Spinal cord (tissue), 10 donors: ENCODE data around the gene ADGRF4. TPM values are rescaled to one million over a fixed set of nuclear protein-coding genes. Genes with fewer than 3 reads are reported as not detected.

Experiments used
- DNase-seq, 6 donors: peaks; one replicate each; pipeline versions ENCODE4 v3.0.0 to v3.0.0-alpha.2; 2013 to 2015; ENCODE audit warnings: low spot score in 6 of 6, low read depth in 4 of 6
- H3K27ac ChIP-seq: one replicate; pipeline ENCODE4 v1.5.1; 2013; ENCODE audit warnings: low read depth, low read length, control low read depth
- H3K27me3 ChIP-seq: one replicate; pipeline ENCODE4 v1.6.1; 2013; ENCODE audit warnings: low read length; ENCODE audit not compliant: control insufficient read depth, insufficient read depth
- H3K36me3 ChIP-seq: one replicate; pipeline ENCODE4 v1.6.1; 2013; ENCODE audit warnings: low read length; ENCODE audit not compliant: control insufficient read depth, insufficient read depth
- H3K4me1 ChIP-seq: one replicate; pipeline ENCODE4 v1.6.1; 2013; ENCODE audit warnings: low read length; ENCODE audit not compliant: control insufficient read depth, insufficient read depth
- H3K4me3 ChIP-seq: one replicate; pipeline ENCODE4 v1.5.1; 2013; ENCODE audit warnings: low read depth, low read length, control low read depth
- H3K9me3 ChIP-seq: one replicate; pipeline ENCODE4 v1.6.1; 2013; ENCODE audit warnings: low read length; ENCODE audit not compliant: control insufficient read depth, insufficient read depth
- WGBS: methylation state at CpG from one replicate; pipeline ENCODE4 v1.1.5; 2013; ENCODE audit warnings: missing lambda C conversion rate; ENCODE audit not compliant: insufficient coverage; 5-methylcytosine and 5-hydroxymethylcytosine counted together
- polyA plus RNA-seq, 2 donors: library from polyadenylated mRNA; unstranded; fragments of 120-200 nt; gene quantifications; one replicate each; pipeline ENCODE4 v1.2.1, GENCODE V29; 2013; ENCODE audit not compliant: insufficient read length in 2 of 2
- total RNA-seq, 2 donors: library from RNA; depleted of rRNA in 1 of 2; stranded (reverse); fragments of 120-200 nt in 1 of 2; fragments of >200 nt in 1 of 2; gene quantifications; one replicate each; pipeline versions ENCODE4 v1.2.3 to v1.2.4, GENCODE V29; 2013 to 2014
- donor health status: healthy.

The ADGRF4 gene
- total and polyA plus RNA-seq, 4 donors: not detected

- Histone ChIP-seq H3K9me3 (no peaks in the 10 kb centered on the region), H3K36me3 (no peaks in the 10 kb centered on the region), H3K4me3 (no peak overlapping the region), H3K27ac (no peak overlapping the region), H3K4me1 (no peaks in the 10 kb centered on the region), H3K27me3 (no peaks in the 10 kb centered on the region)
- DNase-seq: peak in 1 of 6 donors; percentile 69
- WGBS: 17% methylated on average over 2 of the region's 6 CpGs
Observed at GRCh38 chr6:47669684-47670513, 28.5 kb upstream of the ADGRF4 start.

GRCh38 chr6:47670851-47671250, 27.5 kb upstream of the ADGRF4 start:
- H3K9me3 ChIP-seq: no peaks in the 10 kb centered on the region
- H3K27ac ChIP-seq: no peak overlapping the region
- DNase-seq: no peak
- H3K4me1 ChIP-seq: no peaks in the 10 kb centered on the region
- no peak overlapping the region for H3K4me3 ChIP-seq
- WGBS: no CpG with 5 or more reads among the region's 3 CpGs
- H3K27me3 ChIP-seq: no peaks in the 10 kb centered on the region
- H3K36me3 ChIP-seq: no peaks in the 10 kb centered on the region

- Histone ChIP-seq H3K36me3 (no peaks in the 10 kb centered on the region), H3K9me3 (no peaks in the 10 kb centered on the region), H3K27ac (no peak overlapping the region), H3K4me3 (no peak overlapping the region), H3K27me3 (no peaks in the 10 kb centered on the region), H3K4me1 (no peaks in the 10 kb centered on the region)
- WGBS: no CpG with 5 or more reads among the region's 1 CpG
- no peak for DNase-seq
Observed at GRCh38 chr6:47671777-47672176, 26.6 kb upstream of the ADGRF4 start.

GRCh38 chr6:47672816-47673215, 25.6 kb upstream of the ADGRF4 start:
- Histone ChIP-seq H3K4me3 (no peak overlapping the region), H3K27ac (no peak overlapping the region), H3K27me3 (no peaks in the 10 kb centered on the region), H3K4me1 (no peaks in the 10 kb centered on the region), H3K36me3 (no peaks in the 10 kb centered on the region), H3K9me3 (no peaks in the 10 kb centered on the region)
- WGBS: 75% methylated on average over 1 of the region's 1 CpG
- DNase-seq: no peak

DNA sequence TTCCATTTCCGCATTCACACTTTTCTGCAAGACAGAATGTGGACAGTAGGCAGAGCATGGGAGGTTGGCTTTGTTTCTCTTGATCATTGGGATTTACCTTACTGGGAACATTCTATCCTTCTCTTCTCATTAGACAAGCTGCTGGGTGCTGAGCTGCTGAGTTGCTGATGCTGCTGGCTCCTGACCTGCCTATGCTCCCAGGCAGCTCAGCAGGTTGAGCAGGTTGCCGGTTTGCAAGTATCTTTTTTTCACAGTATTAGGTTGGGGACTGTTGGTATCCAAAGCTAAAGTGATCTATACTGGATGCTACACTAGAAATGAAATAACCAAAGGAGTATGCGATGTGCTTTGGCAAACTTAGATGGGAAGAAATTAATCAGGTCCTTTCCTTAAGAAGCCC, 23.7 kb upstream of the ADGRF4 start:
- Histone ChIP-seq H3K27me3 (no peaks in the 10 kb centered on the region), H3K4me1 (no peaks in the 10 kb centered on the region), H3K4me3 (no peak overlapping the region), H3K9me3 (no peaks in the 10 kb centered on the region), H3K27ac (no peak overlapping the region), H3K36me3 (no peaks in the 10 kb centered on the region)
- no peak for DNase-seq
- 100% methylated on average over 1 of the region's 3 CpGs for WGBS

DNA sequence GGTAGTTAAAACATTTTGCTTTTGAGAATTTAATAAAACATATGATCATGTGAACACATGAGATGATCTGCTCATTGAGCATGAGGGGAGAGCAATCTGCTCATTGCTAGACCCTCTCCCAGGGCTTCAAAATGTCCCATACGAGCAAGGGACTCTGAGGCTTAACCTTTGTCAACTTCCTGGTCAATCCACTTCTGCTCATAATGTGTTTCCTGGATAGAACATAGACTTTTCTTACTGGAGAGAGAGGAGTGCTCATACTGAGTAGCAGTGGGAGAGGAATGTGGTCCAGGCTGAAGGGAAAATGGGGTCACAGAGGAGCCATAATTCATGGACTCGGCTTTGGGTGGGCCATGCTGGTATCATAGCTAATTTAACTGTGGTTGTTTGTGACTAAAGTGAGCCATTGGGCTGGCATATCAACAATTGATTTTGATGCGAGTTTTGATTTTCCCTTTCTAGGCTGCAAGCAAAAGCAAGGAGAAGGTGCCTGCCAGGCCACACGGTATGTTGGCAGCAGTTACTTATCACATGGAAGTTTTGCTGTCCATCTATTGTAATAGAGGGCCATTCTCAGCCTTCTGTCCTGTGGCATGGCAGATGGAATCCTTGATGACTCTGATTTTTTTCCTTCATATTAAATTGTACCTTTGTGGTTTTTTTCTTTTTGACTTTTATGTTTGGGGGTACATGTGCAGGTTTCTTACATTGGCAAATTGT, 20.8 kb upstream of the ADGRF4 start:
- no peak for DNase-seq
- H3K4me1 ChIP-seq: no peaks in the 10 kb centered on the region
- no peaks in the 10 kb centered on the region for H3K9me3 ChIP-seq
- no peaks in the 10 kb centered on the region for H3K36me3 ChIP-seq
- no peaks in the 10 kb centered on the region for H3K27me3 ChIP-seq
- no peak overlapping the region for H3K4me3 ChIP-seq
- no peak overlapping the region for H3K27ac ChIP-seq
- 88% methylated on average over 2 of the region's 4 CpGs for WGBS

DNA sequence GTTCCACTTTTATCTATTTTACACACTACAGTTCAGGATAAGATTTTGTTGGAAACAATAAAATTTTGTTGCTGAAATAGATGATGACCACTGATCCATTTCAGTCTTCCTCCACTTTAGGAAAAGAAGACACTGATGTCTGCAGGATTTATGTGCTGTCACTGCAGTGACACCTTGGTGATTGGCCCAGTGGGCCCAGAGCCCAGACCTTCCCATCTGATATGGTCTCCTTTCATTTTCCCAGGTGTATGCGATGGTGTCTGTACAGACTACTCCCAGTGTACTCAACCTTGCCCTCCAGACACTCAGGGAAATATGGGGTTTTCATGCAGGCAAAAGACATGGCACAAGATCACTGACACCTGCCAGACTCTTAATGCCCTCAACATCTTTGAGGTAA, 19.6 kb upstream of the ADGRF4 start:
- DNase-seq: no peak
- no CpG with 5 or more reads among the region's 1 CpG for WGBS
- no peak overlapping the region for H3K4me3 ChIP-seq

GRCh38 chr6:47679322-47679906, 19.0 kb upstream of the ADGRF4 start:
- Histone ChIP-seq H3K27me3 (no peaks in the 10 kb centered on the region), H3K27ac (no peak overlapping the region), H3K4me3 (no peak overlapping the region), H3K36me3 (no peaks in the 10 kb centered on the region), H3K9me3 (no peaks in the 10 kb centered on the region), H3K4me1 (no peaks in the 10 kb centered on the region)
- WGBS: 40% methylated on average over 1 of the region's 4 CpGs
- no peak for DNase-seq

More for the DNA sequence above, 19.6 kb upstream of the ADGRF4 start:
- no peak overlapping the region for H3K27ac ChIP-seq
- no peaks in the 10 kb centered on the region for H3K36me3 ChIP-seq
- no peaks in the 10 kb centered on the region for H3K27me3 ChIP-seq
- H3K9me3 ChIP-seq: no peaks in the 10 kb centered on the region
- no peaks in the 10 kb centered on the region for H3K4me1 ChIP-seq

DNA sequence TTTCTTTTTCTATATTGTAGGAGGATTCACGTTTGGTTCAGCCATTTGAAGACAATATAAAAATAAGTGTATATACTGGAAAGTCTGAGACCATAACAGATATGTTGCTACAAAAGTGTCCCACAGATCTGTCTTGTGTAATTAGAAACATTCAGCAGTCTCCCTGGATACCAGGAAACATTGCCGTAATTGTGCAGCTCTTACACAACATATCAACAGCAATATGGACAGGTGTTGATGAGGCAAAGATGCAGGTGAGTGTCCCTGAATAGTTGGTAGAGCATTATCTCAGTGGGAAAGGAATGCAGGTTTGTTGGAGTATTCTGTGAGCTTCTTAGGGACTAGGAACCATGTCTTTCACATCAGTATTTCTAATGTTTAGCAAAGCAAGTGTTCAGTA, 18.3 kb upstream of the ADGRF4 start:
- H3K27ac ChIP-seq: no peak overlapping the region
- no peaks in the 10 kb centered on the region for H3K4me1 ChIP-seq
- H3K4me3 ChIP-seq: no peak overlapping the region
- no CpG with 5 or more reads among the region's 2 CpGs for WGBS
- no peak for DNase-seq
- H3K9me3 ChIP-seq: no peaks in the 10 kb centered on the region
- no peaks in the 10 kb centered on the region for H3K27me3 ChIP-seq
- no peaks in the 10 kb centered on the region for H3K36me3 ChIP-seq
